Astrocyte (in vitro differentiated cells and primary cell): ENCODE measurements around the gene SRSF3. TPM values are rescaled to one million over a fixed set of nuclear protein-coding genes. Genes with fewer than 3 reads are reported as not detected.

Source experiments
- DNase-seq: peaks from one replicate; pipeline ENCODE4 v3.0.0-alpha.2; 2010; ENCODE audit warnings: low read depth
- FAIRE-seq: peaks from 2 replicates; lab custom pipeline; 2011; peaks lifted over from hg19 to GRCh38; lab: Jason Lieb, UNC
- H2AFZ ChIP-seq: 2 replicates; pipeline ENCODE4 v1.6.0; 2012; ENCODE audit warnings: low read depth, low read length, inconsistent platforms
- H3K27ac ChIP-seq: 2 replicates; pipeline ENCODE4 v1.5.1; 2011; ENCODE audit warnings: low read depth, low read length, inconsistent platforms
- H3K27me3 ChIP-seq: 2 replicates; pipeline ENCODE4 v1.6.0; 2011; ENCODE audit warnings: low read length, inconsistent platforms; ENCODE audit not compliant: insufficient read depth
- H3K36me3 ChIP-seq: 2 replicates; pipeline ENCODE4 v1.5.1; 2011; ENCODE audit warnings: low read length, inconsistent platforms; ENCODE audit not compliant: insufficient read depth
- H3K4me1 ChIP-seq: 2 replicates; pipeline ENCODE4 v1.5.1; 2011; ENCODE audit warnings: low read length, inconsistent platforms; ENCODE audit not compliant: insufficient read depth
- H3K4me2 ChIP-seq: 2 replicates; pipeline ENCODE4 v1.6.0; 2012; ENCODE audit warnings: low read length, inconsistent platforms
- H3K4me3 ChIP-seq: 2 replicates; pipeline ENCODE4 v1.5.1; 2011; ENCODE audit warnings: low read depth, mild to moderate bottlenecking, low read length, inconsistent platforms; ENCODE audit not compliant: insufficient read depth
- H3K79me2 ChIP-seq: 2 replicates; pipeline ENCODE4 v1.6.0; 2012; ENCODE audit warnings: mild to moderate bottlenecking, low read length, inconsistent platforms; ENCODE audit not compliant: insufficient read depth
- H3K9ac ChIP-seq: 2 replicates; pipeline ENCODE4 v1.6.0; 2012; ENCODE audit warnings: mild to moderate bottlenecking, low read length, inconsistent platforms
- H3K9me3 ChIP-seq: 2 replicates; pipeline ENCODE4 v1.5.1; 2012; ENCODE audit warnings: low read depth, mild to moderate bottlenecking, low read length, inconsistent platforms; ENCODE audit not compliant: insufficient read depth
- H4K20me1 ChIP-seq: 2 replicates; pipeline ENCODE4 v1.6.0; 2012; ENCODE audit warnings: low read length, inconsistent platforms; ENCODE audit not compliant: insufficient read depth
- H3K27ac Mint-ChIP-seq: one replicate; pipeline ENCODE4 v1.8.0; 2021; ENCODE audit warnings: mild to moderate bottlenecking, mixed read lengths; ENCODE audit not compliant: unreplicated experiment
- H3K27me3 Mint-ChIP-seq: one replicate; pipeline ENCODE4 v1.8.0; 2021; ENCODE audit warnings: low read depth, mixed read lengths; ENCODE audit not compliant: unreplicated experiment
- H3K36me3 Mint-ChIP-seq: one replicate; pipeline ENCODE4 v1.8.0; 2021; ENCODE audit warnings: low read depth, mixed read lengths; ENCODE audit not compliant: unreplicated experiment
- H3K4me1 Mint-ChIP-seq: one replicate; pipeline ENCODE4 v1.8.0; 2021; ENCODE audit warnings: low read depth, mixed read lengths; ENCODE audit not compliant: unreplicated experiment
- H3K4me3 Mint-ChIP-seq: one replicate; pipeline ENCODE4 v1.8.0; 2021; ENCODE audit warnings: mild to moderate bottlenecking, moderate library complexity, mixed read lengths; ENCODE audit not compliant: unreplicated experiment
- H3K9me3 Mint-ChIP-seq: one replicate; pipeline ENCODE4 v1.8.0; 2021; ENCODE audit warnings: mild to moderate bottlenecking, mixed read lengths; ENCODE audit not compliant: unreplicated experiment
- CTCF ChIP-seq: IDR thresholded peaks from 2 replicates; pipeline ENCODE4 v1.5.1; 2011; ENCODE audit warnings: low read depth, mild to moderate bottlenecking, inconsistent platforms, low read length, moderate library complexity; ENCODE audit not compliant: insufficient read depth
- EZH2 ChIP-seq: IDR thresholded peaks from 2 replicates; pipeline ENCODE4 v1.6.1; 2012; ENCODE audit warnings: mild to moderate bottlenecking, low read length, inconsistent platforms; ENCODE audit not compliant: insufficient read depth
- total RNA-seq: library from RNA; stranded (reverse); gene quantifications from 2 replicates; pipeline ENCODE4 v1.2.1, GENCODE V29; 2021

Gene SRSF3
- total RNA-seq, 1 donor from 2014 or later, result 260 TPM

DNA sequence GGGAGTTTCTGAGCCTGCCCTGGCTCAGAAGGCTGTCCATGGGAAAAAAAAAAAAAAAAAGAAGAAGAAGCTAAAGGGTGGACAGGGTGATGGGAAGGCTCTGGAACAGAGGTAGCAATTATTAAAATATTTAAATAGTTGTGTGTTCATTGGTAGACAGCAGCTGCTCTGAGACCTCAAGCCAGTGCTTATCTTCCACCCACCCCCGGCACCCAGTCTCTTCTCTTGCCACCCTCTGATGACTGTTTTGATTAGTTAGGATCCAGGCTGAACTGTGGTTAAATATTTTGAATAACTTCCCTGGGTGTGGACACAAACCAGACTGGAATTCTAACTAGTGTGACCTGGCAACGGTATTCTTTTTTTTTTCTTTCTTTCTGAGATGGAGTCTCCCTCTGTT lies 16.9 kb upstream of the SRSF3 start:
- peaks cover 20% of the 10 kb centered on the region for H3K4me1 Mint-ChIP-seq
- no peaks in the 10 kb centered on the region for H3K27me3 ChIP-seq
- no peak overlapping the region for H2AFZ ChIP-seq
- peak overlapping the region; percentile 45 for H3K4me2 ChIP-seq
- no peak for TF ChIP-seq CTCF
- TF ChIP-seq EZH2, result no peak
- no peaks in the 10 kb centered on the region for H3K36me3 Mint-ChIP-seq
- H3K36me3 ChIP-seq, result no peaks in the 10 kb centered on the region
- peaks cover 1% of the 10 kb centered on the region for H3K9me3 Mint-ChIP-seq
- FAIRE-seq, result no peak
- no peak overlapping the region for H3K4me3 ChIP-seq
- peak overlapping the region; percentile 47 for H3K27ac ChIP-seq
- H3K79me2 ChIP-seq, result no peaks in the 10 kb centered on the region
- H3K9me3 ChIP-seq, result no peaks in the 10 kb centered on the region
- peaks cover 21% of the 10 kb centered on the region for H3K4me1 ChIP-seq
- peak overlapping the region; percentile 97 for H3K27ac Mint-ChIP-seq
- H3K27me3 Mint-ChIP-seq, result no peaks in the 10 kb centered on the region
- H3K9ac ChIP-seq, result peak overlapping the region; percentile 15
- peak; percentile 97 for DNase-seq
- H4K20me1 ChIP-seq, result no peaks in the 10 kb centered on the region
- peak overlapping the region; percentile 40 for H3K4me3 Mint-ChIP-seq

DNA sequence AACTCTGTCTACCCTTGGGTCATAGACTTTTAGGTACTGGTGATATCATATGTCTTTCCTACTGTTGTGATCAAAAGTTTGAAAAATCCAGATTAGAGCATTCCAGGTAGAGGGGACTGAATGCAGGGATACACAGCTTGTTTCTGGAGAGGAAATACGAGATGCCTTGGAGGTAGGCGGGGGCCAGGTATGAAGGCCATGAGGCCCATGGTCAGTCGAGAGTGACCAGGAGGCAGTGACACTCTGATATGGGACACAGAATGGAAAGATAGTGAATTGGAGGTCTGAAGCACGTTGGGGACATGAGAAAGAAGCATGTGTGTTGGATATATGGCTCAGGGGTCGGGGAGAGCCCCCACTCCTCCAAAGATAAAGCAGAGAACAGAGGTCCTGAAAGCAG lies 16.1 kb upstream of the SRSF3 start:
- Histone ChIP-seq H2AFZ (no peak overlapping the region), H3K9ac (peak overlapping the region; percentile 11), H3K36me3 (no peaks in the 10 kb centered on the region), H3K27ac (peak overlapping the region; percentile 10), H4K20me1 (no peaks in the 10 kb centered on the region), H3K4me1 (peaks cover 21% of the 10 kb centered on the region), H3K4me2 (peak overlapping the region; percentile 45), H3K4me3 (no peak overlapping the region), H3K9me3 (no peaks in the 10 kb centered on the region), H3K27me3 (no peaks in the 10 kb centered on the region), H3K79me2 (no peaks in the 10 kb centered on the region)
- FAIRE-seq (no peak), DNase-seq (no peak)
- Mint-ChIP-seq H3K4me1 (peaks cover 23% of the 10 kb centered on the region), H3K36me3 (no peaks in the 10 kb centered on the region), H3K27ac (peak overlapping the region; percentile 97), H3K27me3 (no peaks in the 10 kb centered on the region), H3K4me3 (peak overlapping the region; percentile 64), H3K9me3 (peaks cover 1% of the 10 kb centered on the region)
- TF ChIP-seq CTCF (no peak), EZH2 (no peak)

DNA sequence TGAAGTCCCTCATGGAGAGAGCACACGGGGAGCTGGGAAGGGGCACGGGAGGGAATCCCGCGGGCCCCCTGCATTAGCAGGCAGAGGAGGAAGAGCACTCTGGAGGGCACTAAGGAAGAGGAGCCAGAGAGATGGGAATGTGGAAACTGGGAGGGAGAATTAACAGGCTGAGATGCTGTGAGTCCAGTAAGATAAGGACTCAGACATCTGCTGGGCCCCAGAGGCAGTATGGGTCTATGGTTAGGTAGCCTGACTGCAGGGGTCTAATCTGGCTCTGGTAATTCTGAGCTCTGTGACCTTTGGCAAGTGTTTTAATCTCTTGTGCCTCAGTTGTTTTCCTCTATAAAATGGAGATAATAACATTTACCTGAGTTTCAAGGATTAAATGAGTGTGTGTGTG lies 15.7 kb upstream of the SRSF3 start:
- FAIRE-seq (no peak), DNase-seq (no peak)
- H3K27me3 ChIP-seq, result no peaks in the 10 kb centered on the region
- H3K4me3 Mint-ChIP-seq, result no peak overlapping the region
- peak overlapping the region; percentile 10 for H3K27ac ChIP-seq
- peak overlapping the region; percentile 11 for H3K9ac ChIP-seq
- peaks cover 24% of the 10 kb centered on the region for H3K4me1 ChIP-seq
- H4K20me1 ChIP-seq, result no peaks in the 10 kb centered on the region
- H3K79me2 ChIP-seq, result no peaks in the 10 kb centered on the region
- no peaks in the 10 kb centered on the region for H3K36me3 Mint-ChIP-seq
- H3K9me3 Mint-ChIP-seq, result peaks cover 1% of the 10 kb centered on the region
- peaks cover 23% of the 10 kb centered on the region for H3K4me1 Mint-ChIP-seq
- H3K27me3 Mint-ChIP-seq, result no peaks in the 10 kb centered on the region
- H3K9me3 ChIP-seq, result no peaks in the 10 kb centered on the region
- no peak overlapping the region for H3K4me2 ChIP-seq
- no peak overlapping the region for H2AFZ ChIP-seq
- peak overlapping the region; percentile 97 for H3K27ac Mint-ChIP-seq
- H3K36me3 ChIP-seq, result no peaks in the 10 kb centered on the region
- no peak overlapping the region for H3K4me3 ChIP-seq
- no peak for TF ChIP-seq EZH2
- TF ChIP-seq CTCF, result no peak
